Mammary epithelial cell (primary cell): ENCODE data around the gene GPR143.

Experiments used
- EZH2 ChIP-seq: IDR thresholded peaks from 2 replicates; pipeline ENCODE4 v1.6.1; 2012; ENCODE audit warnings: low read length, inconsistent platforms, borderline replicate concordance
- TF ChIP-seq, protein P1 (sequence below), 2 donors: IDR thresholded peaks in 1 of 2; conservative IDR thresholded peaks in 1 of 2; 2 replicates each; pipeline ENCODE4 v1.5.1; 2011 to 2012; ENCODE audit warnings: inconsistent platforms in 2 of 2, low read length in 2 of 2, mild to moderate bottlenecking in 2 of 2, control low read depth in 1 of 2, low read depth in 1 of 2; ENCODE audit not compliant: insufficient read depth in 1 of 2; ENCODE audit errors: extremely low read depth in 1 of 2

DNA sequence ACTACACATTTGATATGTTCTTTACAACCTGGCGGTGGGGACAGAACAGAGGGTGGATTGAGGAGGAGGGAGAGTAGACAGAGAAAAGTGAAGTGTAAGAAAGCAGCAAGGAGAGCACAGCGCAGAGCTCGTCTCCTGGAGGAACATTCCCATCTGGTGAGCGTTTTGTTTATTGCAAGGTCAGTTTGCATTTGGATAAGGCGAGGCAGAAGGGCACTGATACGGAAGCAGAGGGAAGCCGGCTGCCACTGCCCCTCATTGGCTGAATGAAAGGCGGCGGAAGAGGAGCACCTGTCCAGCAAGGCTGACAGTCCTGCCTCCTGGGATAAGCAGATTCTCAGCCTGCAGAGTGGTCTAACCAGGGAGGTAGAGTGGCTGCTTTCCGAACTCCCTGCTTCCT, 83.2 kb downstream of the GPR143 start:
- TF ChIP-seq, protein P1, sequence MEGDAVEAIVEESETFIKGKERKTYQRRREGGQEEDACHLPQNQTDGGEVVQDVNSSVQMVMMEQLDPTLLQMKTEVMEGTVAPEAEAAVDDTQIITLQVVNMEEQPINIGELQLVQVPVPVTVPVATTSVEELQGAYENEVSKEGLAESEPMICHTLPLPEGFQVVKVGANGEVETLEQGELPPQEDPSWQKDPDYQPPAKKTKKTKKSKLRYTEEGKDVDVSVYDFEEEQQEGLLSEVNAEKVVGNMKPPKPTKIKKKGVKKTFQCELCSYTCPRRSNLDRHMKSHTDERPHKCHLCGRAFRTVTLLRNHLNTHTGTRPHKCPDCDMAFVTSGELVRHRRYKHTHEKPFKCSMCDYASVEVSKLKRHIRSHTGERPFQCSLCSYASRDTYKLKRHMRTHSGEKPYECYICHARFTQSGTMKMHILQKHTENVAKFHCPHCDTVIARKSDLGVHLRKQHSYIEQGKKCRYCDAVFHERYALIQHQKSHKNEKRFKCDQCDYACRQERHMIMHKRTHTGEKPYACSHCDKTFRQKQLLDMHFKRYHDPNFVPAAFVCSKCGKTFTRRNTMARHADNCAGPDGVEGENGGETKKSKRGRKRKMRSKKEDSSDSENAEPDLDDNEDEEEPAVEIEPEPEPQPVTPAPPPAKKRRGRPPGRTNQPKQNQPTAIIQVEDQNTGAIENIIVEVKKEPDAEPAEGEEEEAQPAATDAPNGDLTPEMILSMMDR (conservative IDR thresholded peaks at IDR 0.05 in 1 of 2, IDR thresholded peaks at IDR 0.05 in 1 of 2; ENCODE audit: extremely low read depth in 1 of 2, insufficient read depth in 1 of 2, low read depth in 1 of 2, low read length in 2 of 2), result no peak
- TF ChIP-seq EZH2, result no peak
